GM21390 (cell line): Measurements from ENCODE around the gene MPHOSPH9.

Experiments used
- ATAC-seq: cut with Tn5 transposase; IDR thresholded peaks from one replicate; pipeline ENCODE4 v1.9.1; 2021; ENCODE audit not compliant: unreplicated experiment

The MPHOSPH9 gene

DNA sequence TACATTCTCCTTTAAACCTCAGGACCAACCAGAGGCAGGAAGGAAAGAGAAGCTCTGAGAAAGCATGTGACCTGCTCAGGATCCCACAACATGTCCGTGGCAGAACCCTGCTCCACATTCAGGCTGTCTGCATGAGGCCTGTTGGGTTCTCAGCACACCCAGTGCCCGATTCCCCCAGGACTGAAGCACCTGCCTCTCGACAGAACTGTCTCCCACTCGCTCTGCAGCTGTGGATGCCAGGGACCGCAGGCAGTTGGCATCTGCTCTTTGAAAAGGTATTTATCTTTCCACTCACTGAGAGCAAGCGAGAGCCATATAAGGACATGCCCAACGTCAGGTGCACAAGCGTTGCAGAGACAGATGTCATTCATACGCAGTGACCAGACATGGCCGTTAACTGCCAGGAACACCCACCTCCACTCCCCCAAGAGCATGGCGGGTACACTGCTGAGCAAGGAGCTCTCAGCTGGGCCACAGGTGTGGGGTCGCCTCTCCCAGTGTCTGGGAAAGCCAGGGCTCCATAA, 101.0 kb downstream of the MPHOSPH9 start:
- no peak for ATAC-seq

GRCh38 chr12:123131291-123131832, 101.6 kb downstream of the MPHOSPH9 start:
- no peak for ATAC-seq

- ATAC-seq, result no peak
These were observed 103.3 kb downstream of the MPHOSPH9 start for GRCh38 chr12:123129621-123130020.

- no peak for ATAC-seq
These were observed 105.8 kb downstream of the MPHOSPH9 start for GRCh38 chr12:123127182-123127495.

DNA sequence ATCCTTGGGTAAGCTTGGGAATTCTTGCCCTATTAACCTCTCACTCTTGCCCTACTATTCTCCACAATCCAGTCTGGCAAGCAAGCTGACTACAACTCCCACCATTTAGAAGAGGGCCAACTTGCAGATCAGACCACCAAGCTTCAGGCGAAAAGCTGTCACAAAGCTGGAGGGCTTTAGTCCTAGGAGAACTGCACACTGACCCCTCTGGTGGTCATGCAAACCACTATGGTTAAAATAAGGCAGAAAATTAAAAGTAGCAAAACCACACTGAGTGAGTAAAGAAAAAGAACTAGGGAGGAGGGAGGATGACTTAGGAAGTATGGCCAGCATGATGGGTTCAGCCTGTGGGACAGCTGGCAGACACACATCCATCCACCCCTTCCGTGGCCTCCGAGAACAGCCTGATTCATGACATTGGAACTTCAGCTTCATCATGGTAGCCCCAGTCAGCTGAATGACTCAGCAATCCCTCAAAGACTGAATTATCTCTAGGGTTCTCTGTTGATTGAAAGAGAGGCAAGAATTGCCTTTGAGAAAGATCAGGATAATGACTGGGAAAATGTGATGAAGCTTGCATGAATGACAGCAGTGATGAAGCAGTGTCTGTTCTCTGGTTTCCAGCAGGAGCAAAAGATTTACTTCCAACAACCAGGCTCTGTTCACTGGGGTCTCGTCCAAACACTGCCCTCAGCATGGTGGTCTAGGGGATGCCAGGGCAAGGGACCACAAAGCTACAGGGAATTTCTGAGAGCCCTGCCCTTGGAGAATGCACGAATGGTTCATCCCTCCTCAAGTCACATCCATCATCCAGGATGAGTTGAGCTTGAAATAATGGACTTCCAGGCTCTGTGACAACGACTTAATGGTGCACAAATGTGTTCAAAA, 106.4 kb downstream of the MPHOSPH9 start:
- ATAC-seq, result no peak

DNA sequence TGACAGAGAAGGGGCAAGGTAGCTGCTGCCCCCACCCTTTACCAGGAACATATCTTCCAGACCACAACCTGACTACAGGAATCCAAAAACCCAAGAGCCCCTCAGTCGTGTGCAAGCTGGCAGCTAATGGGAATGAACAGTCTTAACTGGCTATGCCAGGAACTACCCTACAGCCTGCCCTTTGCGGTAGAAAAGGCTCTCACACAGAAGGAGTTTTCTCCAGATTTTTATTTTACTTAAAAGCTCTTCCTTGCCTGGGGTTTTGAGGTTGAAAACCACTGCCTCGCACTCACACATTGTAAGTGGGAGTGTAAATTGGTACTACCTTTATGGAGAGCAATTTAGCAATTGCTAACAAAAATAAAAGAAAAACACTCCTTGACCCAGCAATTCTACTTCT, 110.3 kb downstream of the MPHOSPH9 start:
- ATAC-seq, result no peak

- no peak for ATAC-seq
These were observed 111.3 kb downstream of the MPHOSPH9 start for GRCh38 chr12:123121670-123122069.

- no peak for ATAC-seq
These were observed 112.3 kb downstream of the MPHOSPH9 start for GRCh38 chr12:123120452-123121166.

DNA sequence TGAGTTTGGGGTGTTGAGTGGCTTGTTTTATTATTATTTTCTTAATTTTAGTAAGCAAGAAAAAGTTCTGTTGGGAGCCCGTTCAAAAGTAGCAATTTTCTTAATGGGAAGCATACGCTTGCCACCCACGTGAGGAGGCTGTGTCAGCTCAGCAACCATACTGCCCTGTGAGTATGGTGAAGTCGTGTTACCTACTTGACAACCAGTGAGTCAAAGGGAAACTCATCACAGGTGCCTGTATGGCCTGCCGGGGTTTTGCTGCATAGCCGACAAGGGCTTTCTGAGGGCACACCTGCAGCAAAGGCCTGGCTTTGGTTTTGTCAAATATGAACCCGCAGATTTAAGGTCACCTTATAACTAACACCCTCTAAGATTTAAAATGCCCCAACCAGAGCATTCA, 113.1 kb downstream of the MPHOSPH9 start:
- ATAC-seq, result peak; percentile 83

GRCh38 chr12:123118497-123118896, 114.4 kb downstream of the MPHOSPH9 start:
- no peak for ATAC-seq

GRCh38 chr12:123115409-123116121, 117.4 kb downstream of the MPHOSPH9 start:
- no peak for ATAC-seq

DNA sequence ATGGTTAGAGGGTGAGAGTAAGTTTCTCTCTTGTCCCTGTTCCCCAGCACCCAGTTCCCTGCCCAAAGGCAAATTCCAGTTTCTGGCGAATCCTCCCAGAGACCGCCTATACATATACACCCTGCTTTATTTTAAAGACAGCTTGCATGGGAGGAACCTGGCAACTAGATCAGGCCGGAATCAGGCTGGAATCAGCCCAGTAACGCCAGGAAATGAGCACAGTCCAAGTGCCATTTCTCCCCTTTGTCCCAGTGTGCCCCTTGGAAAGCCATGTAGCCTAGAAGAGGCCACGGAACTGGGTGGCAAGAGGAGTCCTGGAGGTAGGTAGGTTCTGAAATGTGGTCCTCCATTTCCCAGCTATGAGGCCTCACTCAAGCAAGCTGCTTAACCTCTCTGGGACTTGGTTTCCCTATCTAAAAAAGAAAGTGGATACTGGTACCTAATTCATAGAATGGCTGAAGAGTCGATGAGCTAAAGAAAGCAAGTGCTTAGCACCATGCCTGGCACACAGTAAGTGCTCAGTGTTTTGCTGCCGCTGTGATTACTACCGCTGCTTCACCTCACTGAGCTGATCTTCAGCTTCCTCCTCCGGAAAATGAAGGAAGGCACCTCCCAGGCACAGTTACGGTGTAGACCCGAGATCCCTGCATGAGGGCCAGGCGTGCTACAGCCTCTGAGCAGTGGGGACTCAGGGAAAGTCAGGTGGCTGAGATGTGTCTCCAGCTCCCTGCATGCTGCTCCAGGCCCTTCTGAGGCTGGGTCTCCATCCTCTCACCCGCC, 118.4 kb downstream of the MPHOSPH9 start:
- ATAC-seq, result no peak

GRCh38 chr12:123113026-123113425, 119.9 kb downstream of the MPHOSPH9 start:
- ATAC-seq, result no peak

DNA sequence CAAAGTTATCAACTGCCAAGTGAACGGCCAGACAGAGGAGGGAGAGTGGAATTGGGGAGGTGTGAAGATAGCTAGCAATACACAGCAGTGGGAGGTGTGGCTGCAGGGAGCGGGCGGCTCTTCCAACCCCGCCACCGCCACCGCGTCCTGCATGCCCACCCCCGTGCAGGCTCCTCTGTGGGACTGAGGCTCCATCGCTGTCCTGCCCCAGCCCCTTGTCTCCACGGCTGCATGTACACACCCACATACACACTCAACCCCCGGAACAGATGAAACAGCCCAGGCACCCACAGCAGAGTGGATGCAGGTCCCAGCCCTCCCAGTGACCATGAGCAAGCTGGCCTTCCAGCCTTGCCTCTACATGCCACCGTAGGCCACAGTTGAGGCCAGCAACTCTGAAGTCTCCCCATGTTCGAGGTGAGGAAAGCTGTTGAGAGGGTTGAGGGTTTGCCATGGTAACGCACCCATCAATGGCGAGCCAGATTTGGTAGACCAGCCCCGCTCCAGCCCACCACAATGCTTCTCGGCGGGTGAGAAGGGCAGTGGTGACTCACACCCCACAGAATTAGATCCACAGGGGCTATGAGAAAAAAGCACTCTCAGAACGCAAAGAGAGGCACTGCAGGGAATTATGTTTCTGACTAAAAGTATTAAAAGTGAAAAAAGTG, 121.3 kb downstream of the MPHOSPH9 start:
- ATAC-seq, result no peak

DNA sequence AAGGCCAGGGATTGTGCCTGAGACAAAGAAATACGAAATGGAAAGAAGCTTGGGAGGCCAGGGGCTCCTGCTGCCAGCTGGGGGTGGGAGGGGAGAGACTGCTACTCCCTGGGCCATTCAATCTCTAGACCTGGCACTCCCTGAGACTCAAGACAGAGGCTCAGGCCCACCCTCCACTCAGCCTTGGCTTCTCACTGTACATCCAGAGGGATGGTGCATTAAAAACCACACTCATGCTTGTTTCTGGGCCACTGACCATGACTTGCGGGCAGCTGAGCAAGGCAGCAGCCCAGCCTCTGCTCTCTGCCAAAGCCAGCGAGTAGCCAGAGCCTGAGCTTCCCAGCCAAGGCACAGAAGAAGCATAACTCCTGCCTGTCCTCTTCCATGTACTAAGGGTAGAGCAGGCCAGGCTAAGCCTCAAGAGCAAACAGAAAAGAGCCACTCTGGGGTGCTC, 123.6 kb downstream of the MPHOSPH9 start:
- no peak for ATAC-seq

DNA sequence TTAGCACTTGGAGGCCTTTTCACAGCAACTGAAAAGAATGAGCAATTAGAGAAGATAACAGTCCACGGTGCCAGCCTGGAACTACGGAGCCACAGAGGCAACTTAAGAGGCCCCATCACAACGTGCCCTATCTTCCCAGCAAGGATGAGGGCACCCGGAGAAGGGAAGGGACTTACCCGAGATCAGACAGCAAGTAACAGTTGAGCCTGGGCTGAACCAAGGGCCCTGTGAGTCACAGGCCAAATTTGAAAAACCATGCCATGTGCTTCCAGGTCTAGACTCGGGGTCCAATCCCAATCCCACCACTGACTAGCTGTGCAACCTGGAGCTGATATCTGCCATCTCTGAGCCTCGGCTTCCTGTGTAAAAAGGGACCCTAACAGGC, 124.3 kb downstream of the MPHOSPH9 start:
- ATAC-seq, result no peak

GRCh38 chr12:123107926-123108681, 124.8 kb downstream of the MPHOSPH9 start:
- ATAC-seq, result no peak

GRCh38 chr12:123106640-123107359, 126.1 kb downstream of the MPHOSPH9 start:
- no peak for ATAC-seq
